GM18517 (cell line): ENCODE measurements around the gene TMEM62.
"Not testable (repeated sequence)": the region's sequence is repeated elsewhere in the genome, so short reads cannot be mapped to it uniquely, and the experiment has no call there.

Experiments
- ATAC-seq: cut with Tn5 transposase; IDR thresholded peaks from one replicate; pipeline ENCODE4 v1.9.1; 2021; ENCODE audit warnings: mild to moderate bottlenecking, moderate library complexity; ENCODE audit not compliant: unreplicated experiment

Gene TMEM62

DNA sequence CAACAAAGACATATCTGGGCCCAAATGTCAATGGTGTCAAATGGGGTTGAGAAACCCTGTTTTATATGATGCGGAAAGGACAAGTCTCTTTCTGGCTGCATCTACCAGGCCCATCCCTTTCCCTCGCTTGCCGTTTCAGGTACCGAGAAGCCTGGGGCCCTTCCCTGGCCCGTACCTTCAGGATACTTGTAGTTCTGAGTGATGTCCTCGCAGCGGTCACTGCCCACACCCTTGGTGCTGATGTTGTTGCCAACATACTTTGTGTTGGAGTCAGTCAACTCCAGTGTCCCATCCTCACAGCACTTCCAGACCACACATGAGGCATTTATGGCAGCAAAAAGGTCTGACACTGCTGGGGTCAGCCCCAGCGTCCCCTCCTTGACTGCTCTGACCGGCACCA lies 73.6 kb downstream of the TMEM62 start:
- ATAC-seq = no peak

DNA sequence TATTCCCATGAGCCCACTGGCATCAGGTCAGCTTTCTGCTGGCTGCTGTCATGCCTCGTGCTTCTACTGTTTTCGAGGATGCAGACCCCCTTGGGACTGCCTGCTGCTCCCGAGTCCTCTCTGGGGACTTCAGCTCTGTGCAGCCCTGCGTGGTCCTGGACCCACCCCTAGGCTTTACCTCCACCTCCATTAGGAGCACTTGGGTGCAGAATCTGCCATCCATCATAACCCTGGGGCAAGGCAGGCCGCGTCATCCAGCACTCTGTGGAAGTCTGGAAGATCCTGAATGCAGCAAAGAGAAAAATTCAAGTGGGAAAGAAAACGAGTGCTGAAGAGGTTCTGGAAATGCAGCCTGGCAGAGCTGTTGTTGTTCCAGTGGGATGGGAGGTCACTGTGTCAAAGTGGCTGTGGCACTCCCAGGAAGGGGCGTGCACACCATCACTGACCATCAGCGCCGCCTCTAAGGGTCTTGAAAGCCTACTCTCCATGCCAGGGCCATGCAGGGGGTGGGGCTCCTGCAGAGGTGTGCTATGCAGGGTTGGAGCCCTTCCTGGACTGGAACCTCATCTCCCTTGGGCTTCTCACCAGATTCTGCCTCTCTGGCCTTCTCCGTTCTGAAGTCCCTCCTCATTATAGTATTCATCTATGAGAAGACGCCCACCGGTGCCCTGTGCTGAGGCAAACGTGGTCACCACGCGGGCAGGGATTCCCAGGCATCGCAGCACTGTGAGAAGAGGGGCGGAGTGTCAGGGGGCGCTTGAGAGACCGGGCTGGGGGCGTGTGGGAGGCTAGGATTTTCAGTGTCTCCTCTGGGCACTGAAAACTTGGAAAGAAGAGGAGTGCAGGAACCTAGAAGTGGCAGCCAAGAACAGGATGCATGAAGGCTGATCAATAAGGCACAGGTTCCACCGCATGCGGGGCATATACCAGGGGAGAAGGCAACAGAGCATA lies 74.9 kb downstream of the TMEM62 start:
- ATAC-seq = no peak

DNA sequence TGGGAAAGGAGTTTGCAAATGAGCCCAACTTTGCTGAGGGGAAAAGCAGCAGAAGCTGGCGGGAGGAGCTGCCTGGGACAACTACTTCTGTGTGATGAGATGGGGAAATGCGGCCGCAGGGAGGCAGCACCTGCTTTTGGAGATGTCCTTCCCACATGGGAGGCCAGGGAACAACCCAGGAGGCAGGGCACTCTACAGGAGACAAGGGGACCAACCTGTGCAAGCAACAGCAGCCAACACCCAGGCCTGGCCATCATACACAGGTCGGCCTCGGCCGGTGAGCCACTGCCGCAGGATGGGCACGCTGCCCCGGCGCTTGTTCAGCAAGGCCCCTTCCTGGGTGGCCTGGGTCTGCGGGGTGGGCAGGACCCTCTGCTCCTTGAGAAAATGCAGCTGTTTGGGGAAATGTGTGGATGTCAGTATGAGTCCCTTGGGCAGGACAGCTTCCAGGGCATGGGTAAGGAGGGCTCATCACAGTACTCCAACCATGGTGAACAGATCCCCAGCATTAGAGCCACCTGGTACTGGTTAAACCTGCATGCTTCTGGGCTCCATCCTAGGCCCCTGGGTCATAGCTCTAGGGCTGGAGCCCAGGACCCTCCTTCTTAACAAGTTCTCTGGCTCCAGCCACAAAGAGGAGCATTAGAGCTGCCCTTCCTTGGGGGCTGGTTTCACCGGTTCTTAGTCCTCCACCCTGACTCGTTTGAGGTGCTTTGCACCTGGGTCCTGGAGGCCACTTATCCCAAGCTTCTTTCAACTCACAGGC lies 75.9 kb downstream of the TMEM62 start:
- ATAC-seq = no peak

DNA sequence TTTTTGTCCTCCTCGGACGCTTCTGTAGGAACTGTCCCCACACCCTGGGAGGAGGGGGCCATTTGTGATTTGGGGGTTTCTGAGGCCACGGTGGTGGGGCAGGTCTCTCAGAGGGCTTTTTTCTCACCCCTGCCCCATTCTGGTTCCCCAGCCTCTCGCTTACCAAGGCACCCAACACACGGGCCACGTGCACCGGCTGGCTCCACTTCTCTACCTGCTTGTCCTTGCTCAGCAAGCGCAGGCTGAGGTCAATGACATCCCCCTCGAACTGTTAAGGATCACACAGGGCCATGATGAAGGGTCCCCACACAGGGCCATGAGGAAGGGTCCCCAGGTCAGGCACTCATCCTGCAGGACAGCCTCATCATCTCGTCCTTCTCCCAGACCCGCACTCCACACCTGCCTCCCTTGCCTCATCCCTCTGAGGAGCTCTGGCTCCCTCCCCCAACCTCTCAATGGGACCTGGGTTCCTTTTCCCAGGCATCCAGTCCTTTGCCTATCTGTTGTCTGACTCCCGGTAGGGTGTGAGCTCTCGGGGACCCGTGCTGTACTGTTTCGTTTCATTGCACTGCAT lies 76.9 kb downstream of the TMEM62 start:
- ATAC-seq = no peak

DNA sequence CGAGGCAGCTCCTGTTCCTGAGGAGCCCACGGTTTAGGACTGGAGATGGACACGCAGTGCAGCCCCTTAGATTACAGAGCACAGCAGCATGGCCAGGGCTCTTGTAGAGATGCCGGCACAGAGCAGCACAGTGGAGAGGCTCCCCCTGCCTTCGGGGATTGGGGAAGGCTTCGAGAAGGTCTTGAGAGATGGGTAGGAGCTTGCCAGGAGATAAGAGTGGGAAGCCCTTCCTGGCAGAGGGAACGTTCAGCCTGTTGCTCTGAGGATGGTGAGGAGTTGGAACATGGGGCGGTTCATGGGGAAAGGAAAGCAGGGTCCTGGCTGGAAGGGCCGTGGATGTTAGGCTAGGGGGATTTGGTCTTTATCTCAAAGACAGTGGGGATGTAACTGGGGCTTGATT lies 77.4 kb downstream of the TMEM62 start:
- ATAC-seq = no peak

DNA sequence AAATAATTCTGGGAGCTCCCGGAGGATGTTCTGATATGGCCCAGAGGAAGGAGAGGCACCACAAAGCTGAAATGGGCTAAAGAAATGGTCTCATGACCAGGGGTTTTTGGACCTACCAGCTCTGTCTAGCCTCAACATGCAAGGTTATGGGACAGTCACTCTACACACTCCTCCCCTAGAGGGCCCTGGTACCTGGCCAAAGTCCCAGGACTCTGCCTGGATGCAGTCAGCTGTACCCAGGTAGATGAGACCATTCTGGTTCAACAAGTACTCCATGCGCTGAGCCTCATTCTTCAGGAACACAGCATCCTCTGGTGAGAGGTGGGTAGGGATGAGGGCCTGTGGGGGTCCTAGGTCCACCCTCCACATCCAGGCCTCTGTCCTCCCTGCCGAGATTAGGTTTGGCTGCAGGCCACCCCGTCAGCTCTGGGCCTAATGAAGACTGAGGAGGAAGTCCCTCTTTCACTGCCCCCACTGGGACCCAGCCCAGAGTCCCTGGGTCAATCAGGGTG lies 77.9 kb downstream of the TMEM62 start:
- no peak for ATAC-seq

DNA sequence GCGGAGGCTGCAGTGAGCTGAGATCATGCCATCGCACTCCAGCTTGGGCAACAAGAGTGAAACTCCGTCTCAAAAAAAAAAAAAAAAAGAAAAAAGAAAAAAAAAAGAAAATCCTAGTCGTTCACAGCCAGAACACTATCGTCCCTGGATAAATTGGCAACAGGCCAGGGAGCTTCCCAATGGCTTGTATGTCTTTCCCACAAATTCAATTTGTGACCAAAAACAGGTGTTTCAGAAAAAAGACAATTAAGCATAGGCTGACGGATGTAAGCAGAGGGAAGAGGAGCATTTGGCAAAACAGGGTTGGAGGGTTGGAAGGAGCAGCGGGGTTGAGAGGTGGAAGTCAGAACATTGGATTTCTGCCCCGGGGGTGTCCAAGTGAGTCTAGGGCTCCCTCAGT lies 78.9 kb downstream of the TMEM62 start:
- ATAC-seq = no peak

DNA sequence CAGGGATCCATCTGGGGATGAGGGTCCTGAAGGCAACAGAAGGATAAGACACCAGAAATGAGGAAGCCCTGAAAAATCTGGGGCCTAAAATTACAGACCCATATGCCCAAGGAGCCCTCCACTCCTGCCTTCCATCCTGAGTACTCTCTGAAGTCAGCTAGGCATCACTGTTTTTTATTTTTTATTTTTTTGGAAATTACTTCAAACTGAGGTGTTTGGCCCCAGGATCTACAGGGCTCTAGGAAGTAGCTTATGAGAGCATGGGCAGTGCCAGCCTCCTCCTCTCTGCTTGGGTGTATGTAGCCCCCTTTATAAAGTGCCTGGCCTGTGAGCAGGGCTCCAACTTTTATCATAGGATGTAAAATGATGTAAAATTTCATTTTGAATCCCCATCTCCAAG lies 79.6 kb downstream of the TMEM62 start:
- ATAC-seq = no peak

DNA sequence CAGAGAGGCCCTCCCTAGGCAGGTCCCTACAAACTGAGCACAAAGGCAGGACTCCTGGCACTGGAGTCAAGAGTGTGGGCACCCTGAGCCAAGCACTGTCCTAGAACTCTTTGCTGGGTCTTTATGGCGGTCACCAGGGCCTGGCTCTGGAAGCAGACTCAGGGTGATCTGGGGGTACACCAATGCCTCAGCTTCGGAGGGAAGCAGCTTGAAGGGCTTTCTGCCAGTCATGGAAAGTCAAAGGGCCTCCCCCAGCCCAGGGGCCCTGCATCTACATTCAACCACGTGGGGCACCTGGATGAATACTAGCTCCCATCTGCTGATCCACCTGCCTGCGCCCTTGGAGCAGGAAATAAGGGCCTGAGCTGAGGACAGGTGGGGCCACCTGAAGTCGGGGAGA lies 80.1 kb downstream of the TMEM62 start:
- ATAC-seq = no peak

DNA sequence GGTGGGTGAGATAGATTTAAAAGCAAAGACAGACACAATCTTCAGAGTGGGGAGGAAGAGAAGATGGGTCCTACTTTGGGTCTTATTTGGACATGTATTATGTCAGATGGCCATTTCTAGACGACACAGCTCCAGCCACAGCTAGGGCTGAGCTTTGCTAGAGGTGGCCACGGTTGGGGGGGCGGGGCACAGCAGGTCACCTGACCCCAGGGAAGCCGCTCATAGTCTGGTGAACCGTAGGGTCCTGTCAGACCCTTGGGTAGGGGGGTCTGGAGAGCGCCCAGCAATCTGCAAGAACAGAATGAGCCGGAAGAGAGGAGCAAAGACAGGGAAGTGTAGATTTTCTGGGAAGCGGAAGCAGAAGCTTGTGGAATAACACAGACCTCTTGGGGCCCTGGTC lies 80.8 kb downstream of the TMEM62 start:
- no peak for ATAC-seq

DNA sequence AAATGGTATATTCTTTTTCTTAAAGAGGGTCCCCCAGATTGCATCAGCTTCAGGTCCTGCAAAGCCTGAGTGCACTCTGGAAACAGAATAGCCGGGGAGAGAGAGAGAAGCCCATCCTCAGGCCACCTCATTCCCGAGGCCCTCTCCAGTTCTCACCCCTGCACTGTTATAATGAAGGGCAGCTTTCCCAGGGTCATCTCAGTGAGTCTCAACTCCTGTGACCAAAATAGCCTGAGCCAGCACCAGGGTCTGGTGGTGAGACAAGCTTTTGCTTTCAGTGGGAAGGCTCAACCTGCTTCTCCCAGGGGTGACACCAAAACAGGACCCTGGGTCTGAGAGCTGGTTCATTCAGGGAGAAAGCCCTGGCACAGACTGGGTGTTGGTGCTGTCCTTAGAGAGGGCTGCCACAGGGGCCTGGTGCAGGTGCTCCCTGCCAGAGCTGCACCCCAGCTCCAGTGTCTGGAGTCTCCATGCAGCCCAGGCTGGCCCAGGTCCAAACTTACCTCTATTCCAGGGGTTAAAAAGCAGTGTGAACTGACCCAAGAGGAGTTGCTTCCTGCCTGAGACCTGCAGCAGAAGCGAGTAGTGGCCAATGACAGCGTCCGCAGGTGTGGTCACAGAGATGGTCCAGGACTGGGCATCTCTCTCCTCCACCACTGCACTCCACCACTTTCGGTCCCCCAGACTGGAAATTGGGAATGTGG lies 81.4 kb downstream of the TMEM62 start:
- ATAC-seq = no peak

DNA sequence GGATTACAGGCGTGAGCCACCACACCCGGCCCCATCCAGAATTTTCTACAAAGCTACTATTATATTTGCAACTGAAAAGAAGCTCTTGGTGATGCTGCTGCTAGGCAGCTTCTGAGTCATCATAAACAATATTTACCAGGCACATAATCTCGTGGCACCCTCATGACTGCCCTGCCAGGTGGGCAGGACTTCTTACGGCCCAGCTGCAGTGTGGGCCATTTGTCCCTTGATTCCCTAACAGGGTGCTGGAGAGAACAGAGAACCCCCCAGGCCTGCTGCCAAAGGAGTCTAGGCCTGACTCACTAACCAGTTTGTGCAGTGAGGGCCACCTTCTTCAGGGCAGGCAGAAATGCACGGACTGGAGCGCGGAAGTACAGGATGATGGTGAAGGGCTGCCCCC lies 82.6 kb downstream of the TMEM62 start:
- no peak for ATAC-seq

DNA sequence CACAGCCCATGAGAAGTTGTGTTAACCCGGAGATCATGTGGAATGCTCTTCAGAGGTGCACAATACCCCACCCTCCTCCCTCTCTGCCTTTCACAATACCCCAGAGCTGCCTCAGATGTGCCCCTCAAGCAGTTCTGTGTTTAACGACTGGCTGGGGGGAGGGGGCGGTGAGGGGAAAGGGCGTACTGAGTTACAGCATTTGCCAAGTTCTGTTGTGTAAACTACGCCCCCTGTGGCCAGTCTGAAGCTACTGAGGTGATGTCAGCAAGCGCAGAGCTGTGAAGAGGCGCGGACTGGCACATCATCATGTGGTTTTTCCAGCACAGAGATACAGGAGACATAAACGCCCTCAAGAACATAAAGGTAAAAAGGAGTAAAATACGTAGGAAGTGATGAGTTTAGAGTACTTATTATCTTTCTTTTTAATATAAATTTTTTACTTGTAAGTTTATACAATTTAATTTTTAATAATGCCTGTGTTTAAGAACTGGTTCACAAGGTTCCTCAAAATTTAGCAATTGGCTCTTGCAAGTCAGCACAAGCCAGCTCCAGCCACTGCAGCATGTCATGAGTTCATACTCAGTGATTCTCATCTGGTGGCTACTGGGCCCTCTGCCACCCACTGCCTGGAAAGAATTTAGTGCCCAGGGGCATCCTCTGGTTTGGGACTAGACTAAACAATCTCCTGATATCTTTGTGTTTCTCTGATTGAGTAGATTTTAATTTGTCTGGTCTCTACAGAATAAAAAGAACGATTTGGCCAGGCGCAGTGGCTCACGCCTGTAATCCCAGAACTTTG lies 85.7 kb downstream of the TMEM62 start:
- no peak for ATAC-seq

DNA sequence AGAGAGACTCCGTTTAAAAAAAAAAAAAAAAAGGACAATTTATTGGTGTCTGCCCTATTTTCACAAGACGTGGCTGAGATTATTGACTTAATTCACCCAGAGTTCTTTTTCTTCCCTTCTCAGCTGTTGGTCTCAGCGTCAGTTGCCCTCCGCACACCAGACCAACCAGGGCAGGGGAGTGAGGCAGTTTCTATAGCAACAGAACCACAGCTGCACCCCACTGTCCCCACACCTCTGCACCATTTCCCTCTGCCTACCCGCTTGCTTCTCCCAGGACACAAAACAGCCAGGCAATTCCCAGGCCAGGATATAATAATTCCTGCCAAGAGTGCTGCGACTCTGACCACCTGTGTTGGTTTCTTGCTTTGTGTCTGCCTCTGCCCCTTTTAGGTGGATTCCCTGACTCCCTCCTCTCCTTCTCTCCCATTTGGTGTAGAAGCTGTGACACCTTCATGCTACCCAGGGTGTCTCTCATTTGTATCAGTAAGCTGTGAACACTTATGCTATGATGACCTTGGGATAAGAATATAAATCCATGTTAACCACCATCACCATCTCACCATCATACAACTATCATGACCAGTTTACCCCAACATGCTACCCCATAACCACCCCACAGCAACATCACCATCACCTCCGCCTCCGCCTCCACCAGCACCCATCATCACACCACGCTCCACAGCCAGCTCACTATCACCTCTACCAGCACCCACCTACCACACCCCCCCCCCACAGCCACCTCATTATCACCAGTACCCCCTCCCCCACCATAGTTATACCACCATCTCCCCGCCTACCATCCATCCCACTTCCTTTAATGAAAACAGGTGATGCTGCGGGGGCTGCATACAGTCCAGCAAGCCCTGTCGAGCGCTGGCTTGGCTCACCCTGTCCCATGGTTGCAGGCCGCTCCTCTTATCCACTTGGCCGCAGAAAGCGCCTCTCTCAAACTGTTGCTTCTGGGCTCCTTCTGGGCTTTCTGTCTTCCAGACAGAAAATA lies 86.8 kb downstream of the TMEM62 start:
- ATAC-seq = no peak

DNA sequence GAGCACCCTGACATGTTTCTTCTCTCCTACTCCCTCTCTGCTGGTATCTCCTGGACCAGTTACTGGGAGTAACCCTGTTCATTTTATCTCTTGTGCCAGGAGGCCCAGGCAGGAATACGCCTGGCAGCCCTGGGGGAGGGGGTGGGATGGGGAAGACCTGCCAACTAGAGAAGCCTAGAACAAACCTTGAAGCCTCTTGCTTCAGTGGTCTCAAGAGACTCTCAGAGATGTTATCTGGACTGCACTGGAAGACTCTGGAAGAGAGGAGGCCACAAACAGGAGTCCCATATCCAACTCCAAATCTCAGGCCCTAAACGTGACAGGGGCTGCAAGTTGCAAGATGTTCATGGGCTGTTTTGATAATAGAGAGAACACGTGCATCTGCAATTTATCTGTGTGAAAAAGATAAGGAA lies 87.6 kb downstream of the TMEM62 start, which contains the start of gene EPB42:
Gene EPB42, minus strand, starts transcription at position 28 of the 413 bp plus-strand sequence. CDS start 193 bp downstream, outside the sequence.
- no peak for ATAC-seq

DNA sequence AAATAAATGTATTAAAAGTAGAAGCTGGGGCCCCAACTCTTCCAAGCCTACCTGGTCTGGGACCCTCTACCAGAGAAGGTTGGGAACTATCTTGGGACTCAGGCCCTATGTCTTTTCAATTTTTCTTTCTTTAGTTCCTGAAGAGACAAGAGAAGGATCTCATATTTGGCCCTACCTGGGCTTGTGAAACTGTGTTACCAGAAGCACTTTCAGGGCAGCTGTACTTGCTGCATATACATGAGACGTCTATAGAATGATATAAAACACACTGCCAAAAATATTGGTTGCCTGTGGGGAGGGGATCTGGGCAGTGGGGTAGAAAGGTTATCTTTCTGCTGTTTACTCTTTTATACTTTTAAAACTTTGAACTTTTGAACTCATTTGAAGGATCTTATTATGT lies 88.0 kb downstream of the TMEM62 start:
- ATAC-seq = no peak

DNA sequence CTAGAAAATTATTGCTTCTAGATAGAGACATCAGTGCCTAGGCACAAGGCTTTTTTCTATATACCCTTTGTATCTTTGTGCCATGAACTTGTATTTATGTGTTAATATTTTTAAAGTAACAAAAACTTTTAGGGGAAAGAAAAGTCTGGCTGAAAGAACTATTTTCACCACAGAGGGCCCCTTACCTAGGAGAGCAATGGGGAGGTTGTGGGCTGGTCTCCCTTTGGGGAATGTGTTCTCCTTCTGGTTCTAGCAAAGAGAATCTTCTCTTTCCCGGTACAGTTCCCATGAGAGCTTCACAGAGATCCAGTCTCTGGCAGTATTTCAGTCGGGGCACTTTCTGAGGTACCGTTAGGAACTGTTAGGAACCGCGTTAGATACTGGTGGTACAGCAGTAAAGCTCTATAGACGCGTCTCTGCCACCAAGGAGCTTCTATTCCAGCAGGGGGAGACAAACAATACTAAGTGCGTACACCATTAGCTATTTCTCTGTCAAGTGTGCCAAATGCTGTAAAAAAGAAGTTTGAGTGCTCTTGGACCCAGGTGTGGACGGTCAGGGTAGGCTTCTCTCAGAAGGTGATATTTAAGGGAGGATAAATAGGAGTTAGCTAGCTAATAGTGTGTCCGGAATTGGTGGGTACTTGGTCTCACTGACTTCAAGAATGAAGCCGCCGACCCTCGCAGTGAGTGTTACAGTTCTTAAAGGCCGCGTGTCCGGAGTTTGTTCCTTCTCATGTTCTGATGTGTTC lies 92.0 kb downstream of the TMEM62 start:
- no peak for ATAC-seq

DNA sequence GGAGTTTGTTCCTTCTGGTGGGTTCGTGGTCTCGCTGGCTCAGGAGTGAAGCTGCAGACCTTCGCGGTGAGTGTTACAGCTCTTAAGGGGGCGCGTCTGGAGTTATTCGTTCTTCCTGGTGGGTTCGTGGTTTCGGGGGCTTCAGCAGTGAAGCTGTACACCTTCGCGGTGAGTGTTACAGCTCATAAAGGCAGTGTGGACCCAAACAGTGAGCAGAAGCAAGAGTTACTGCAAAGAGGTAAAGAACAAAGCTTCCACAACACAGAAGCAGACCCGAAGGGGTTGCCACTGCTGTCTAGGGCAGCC lies 92.5 kb downstream of the TMEM62 start:
- ATAC-seq = not testable (repeated sequence)
